DND-41 (cell line): ENCODE results near the gene UBE2J1.
A peak's percentile ranks its signal among the peaks of the same experiment; 100 is the strongest.

Source experiments
- ATAC-seq: fragments of 200-7000 bp; cut with Tn5 transposase; 3 replicates; pipeline ENCODE4 v1.9.1; 2021; ENCODE audit warnings: low read depth; ENCODE audit not compliant: insufficient read depth
- DNase-seq: peaks from one replicate; pipeline ENCODE4 v3.0.0-alpha.2; 2020
- H2AFZ ChIP-seq: 2 replicates; pipeline ENCODE4 v1.6.0; 2012; ENCODE audit warnings: low read depth, low read length
- H3K27ac ChIP-seq: 2 replicates; pipeline ENCODE4 v1.5.1; 2012; ENCODE audit warnings: low read length, inconsistent platforms
- H3K27me3 ChIP-seq: fragments of 200-600 bp; sonication (generic); 2 replicates; pipeline ENCODE4 v1.6.0; 2012; ENCODE audit warnings: low read length, mild to moderate bottlenecking, inconsistent platforms; ENCODE audit not compliant: insufficient read depth, poor library complexity
- H3K36me3 ChIP-seq: 2 replicates; pipeline ENCODE4 v1.5.1; 2012; ENCODE audit warnings: low read length, inconsistent platforms; ENCODE audit not compliant: insufficient read depth
- H3K4me1 ChIP-seq: 2 replicates; pipeline ENCODE4 v1.5.1; 2012; ENCODE audit warnings: mild to moderate bottlenecking, low read length; ENCODE audit not compliant: insufficient read depth
- H3K4me2 ChIP-seq: 2 replicates; pipeline ENCODE4 v1.6.0; 2012; ENCODE audit warnings: mild to moderate bottlenecking, moderate library complexity, low read length, inconsistent platforms; ENCODE audit not compliant: insufficient read depth
- H3K4me3 ChIP-seq, 2 experiments: fragments of 200-600 bp in 1 of 2; shearing (Covaris generic) in 1 of 2; 2 replicates each; pipeline ENCODE4 v1.5.1; 2012 to 2016; ENCODE audit warnings: inconsistent platforms in 2 of 2, low read length in 2 of 2, mild to moderate bottlenecking in 2 of 2, low read depth in 1 of 2, moderate library complexity in 1 of 2
- H3K79me2 ChIP-seq: 2 replicates; pipeline ENCODE4 v1.6.0; 2012; ENCODE audit warnings: low read length, inconsistent platforms; ENCODE audit not compliant: insufficient read depth
- H3K9ac ChIP-seq: 2 replicates; pipeline ENCODE4 v1.6.0; 2012; ENCODE audit warnings: low read depth, mild to moderate bottlenecking, inconsistent platforms, low read length, moderate library complexity
- H3K9me3 ChIP-seq: 2 replicates; pipeline ENCODE4 v1.5.1; 2012; ENCODE audit warnings: low read length, moderate library complexity, mild to moderate bottlenecking, inconsistent platforms; ENCODE audit not compliant: insufficient read depth, severe bottlenecking
- H4K20me1 ChIP-seq: 2 replicates; pipeline ENCODE4 v1.6.0; 2012; ENCODE audit warnings: low read length; ENCODE audit not compliant: insufficient read depth
- EZH2 ChIP-seq: IDR thresholded peaks from 3 replicates; pipeline ENCODE4 v1.6.1; 2012; ENCODE audit warnings: borderline replicate concordance, low read depth, mild to moderate bottlenecking, moderate library complexity, low read length, inconsistent platforms; ENCODE audit not compliant: severe bottlenecking
- TF ChIP-seq, protein P1 (sequence below): IDR thresholded peaks from 2 replicates; pipeline ENCODE4 v1.5.1; 2012; ENCODE audit warnings: borderline replicate concordance, low read length, moderate library complexity, mild to moderate bottlenecking; ENCODE audit not compliant: poor library complexity, severe bottlenecking; ENCODE audit errors: extremely low read depth

Gene UBE2J1

DNA sequence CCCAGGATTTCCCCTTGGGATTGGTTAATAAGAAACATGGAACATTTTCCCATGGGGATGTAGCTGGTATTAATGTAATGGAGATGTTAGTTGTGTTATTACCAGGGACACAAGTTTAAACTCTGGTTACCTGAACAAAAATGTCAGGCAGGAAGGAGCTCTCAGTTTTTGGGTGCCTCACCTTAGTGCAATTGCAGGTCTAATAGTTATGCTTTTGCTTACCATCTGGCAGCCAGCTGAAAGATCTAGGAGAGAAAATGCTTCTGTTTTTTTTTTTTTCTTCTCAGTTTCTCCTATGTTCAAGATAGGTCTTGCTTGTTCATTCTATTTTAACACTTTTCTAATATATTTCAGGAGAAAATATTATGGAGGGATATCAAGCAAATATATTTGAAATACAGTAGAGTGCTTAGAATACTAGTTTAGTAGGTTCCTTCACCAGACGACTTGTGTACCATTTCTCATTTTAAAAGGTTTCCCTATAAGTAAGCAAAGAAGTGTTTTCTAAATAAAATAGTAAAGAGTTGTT is 4.2 kb upstream of the UBE2J1 start:
- Histone ChIP-seq H3K9ac (peak overlapping the region; percentile 59), H3K79me2 (peaks cover 26% of the 10 kb centered on the region), H3K9me3 (no peaks in the 10 kb centered on the region), H3K27me3 (no peaks in the 10 kb centered on the region), H3K4me1 (peaks cover 84% of the 10 kb centered on the region), H3K4me2 (peak overlapping the region; percentile 60), H4K20me1 (no peaks in the 10 kb centered on the region), H3K27ac (peak overlapping the region; percentile 86), H3K4me3 (peak overlapping the region in 1 of 2 experiments; percentile 48; a peak in 1 of 4 replicates), H3K36me3 (no peaks in the 10 kb centered on the region; the same call in 1 of the 2 replicates), H2AFZ (peak overlapping the region; percentile 27; the same call in 1 of the 2 replicates)
- DNase-seq (no peak), ATAC-seq (no peak)
- no peak for TF ChIP-seq EZH2
- TF ChIP-seq, protein P1, sequence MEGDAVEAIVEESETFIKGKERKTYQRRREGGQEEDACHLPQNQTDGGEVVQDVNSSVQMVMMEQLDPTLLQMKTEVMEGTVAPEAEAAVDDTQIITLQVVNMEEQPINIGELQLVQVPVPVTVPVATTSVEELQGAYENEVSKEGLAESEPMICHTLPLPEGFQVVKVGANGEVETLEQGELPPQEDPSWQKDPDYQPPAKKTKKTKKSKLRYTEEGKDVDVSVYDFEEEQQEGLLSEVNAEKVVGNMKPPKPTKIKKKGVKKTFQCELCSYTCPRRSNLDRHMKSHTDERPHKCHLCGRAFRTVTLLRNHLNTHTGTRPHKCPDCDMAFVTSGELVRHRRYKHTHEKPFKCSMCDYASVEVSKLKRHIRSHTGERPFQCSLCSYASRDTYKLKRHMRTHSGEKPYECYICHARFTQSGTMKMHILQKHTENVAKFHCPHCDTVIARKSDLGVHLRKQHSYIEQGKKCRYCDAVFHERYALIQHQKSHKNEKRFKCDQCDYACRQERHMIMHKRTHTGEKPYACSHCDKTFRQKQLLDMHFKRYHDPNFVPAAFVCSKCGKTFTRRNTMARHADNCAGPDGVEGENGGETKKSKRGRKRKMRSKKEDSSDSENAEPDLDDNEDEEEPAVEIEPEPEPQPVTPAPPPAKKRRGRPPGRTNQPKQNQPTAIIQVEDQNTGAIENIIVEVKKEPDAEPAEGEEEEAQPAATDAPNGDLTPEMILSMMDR = no peak

DNA sequence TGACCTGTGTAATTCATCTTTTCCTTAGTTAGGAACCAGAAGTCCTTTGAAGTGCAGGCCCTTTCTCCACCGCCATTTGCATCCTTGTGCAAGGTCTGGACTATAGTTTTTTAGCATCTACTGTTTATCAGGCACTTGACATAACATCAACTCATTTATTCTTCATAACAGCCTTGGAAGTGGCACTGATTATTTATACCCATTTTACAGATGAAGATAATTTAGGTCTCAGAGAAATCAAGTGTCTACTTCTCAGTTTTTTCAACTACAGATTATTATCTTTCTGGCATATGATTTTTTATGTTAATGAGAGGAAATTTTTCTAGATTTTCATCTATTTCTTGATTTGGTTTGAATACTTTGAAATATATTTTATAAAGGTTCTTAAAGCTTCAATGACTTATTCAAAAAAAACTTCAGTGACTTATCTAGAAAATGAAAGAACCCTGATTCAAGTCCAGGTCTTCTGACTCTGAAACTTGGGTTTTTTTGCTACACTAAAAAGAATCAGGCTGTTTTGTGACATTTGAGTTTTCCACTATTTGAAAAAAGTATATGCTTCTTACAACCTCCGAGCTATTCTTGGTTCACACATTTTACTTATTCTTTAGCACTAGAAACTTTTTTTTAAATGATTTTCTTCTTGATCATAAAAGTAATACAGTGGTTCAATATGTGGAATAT is 3.1 kb upstream of the UBE2J1 start:
- peak overlapping the region; percentile 60; the same call in 1 of the 2 replicates for H3K4me2 ChIP-seq
- peaks cover 84% of the 10 kb centered on the region for H3K4me1 ChIP-seq
- 0 out of 2 replicates have a peak, but pooled peaks cover under 1% of the 10 kb centered on the region for H4K20me1 ChIP-seq
- H3K9ac ChIP-seq = peak overlapping the region; percentile 59; the same call in 1 of the 2 replicates
- H2AFZ ChIP-seq = no peak overlapping the region
- no peak for TF ChIP-seq EZH2
- TF ChIP-seq, protein P1 = no peak
- H3K27me3 ChIP-seq = no peaks in the 10 kb centered on the region
- DNase-seq = no peak
- no peaks in the 10 kb centered on the region for H3K9me3 ChIP-seq
- ATAC-seq = no peak
- H3K4me3 ChIP-seq = no peak overlapping the region
- no peaks in the 10 kb centered on the region; the same call in 1 of the 2 replicates for H3K36me3 ChIP-seq
- peak overlapping the region; percentile 86 for H3K27ac ChIP-seq
- H3K79me2 ChIP-seq = peaks cover 36% of the 10 kb centered on the region

DNA sequence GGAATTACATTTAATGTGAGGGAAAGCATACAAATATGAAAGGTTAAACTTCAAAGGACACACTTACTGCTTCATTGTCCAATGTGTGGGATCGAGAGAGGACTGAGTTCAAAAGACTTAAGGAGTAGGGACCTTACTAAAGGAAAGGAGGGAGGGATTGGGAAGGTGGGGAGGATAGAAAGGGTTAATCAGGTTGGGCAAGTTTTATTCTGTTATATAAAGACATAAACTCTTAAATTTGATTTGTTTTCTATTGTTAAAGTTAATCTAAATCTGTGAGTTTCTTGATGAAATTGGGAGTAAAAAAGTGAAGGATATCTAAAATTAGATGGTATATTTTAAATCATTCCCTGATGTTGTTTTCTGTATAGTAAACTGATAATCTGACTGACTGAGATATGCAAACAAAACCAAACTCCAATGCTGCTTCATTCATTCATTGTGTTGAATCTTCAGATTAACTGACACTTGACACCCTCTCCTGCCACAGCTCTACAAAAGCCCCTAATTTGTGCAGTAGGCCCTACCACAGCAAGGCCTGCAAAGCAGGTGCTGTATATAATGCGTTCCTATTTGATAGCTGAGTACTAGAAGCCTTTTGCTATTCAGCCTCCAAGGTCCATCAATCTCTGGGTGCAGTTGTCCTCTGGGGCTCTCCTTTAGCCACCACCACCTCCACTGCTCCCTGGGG is 1.3 kb upstream of the UBE2J1 start:
- Histone ChIP-seq H3K4me3 (peak overlapping the region; percentile 33 to 72; a peak in 3 of 4 replicates), H3K9ac (peak overlapping the region; percentile 99), H3K27ac (peak overlapping the region; percentile 96)

More for the DNA sequence above, 1.3 kb upstream of the UBE2J1 start:
- no peaks in the 10 kb centered on the region; the same call in 1 of the 2 replicates for H3K36me3 ChIP-seq
- peaks cover 84% of the 10 kb centered on the region for H3K4me1 ChIP-seq
- peaks cover 55% of the 10 kb centered on the region for H3K79me2 ChIP-seq
- DNase-seq (no peak), ATAC-seq (no peak)
- H3K9me3 ChIP-seq = no peaks in the 10 kb centered on the region
- H4K20me1 ChIP-seq = peaks cover 15% of the 10 kb centered on the region
- H3K27me3 ChIP-seq = no peaks in the 10 kb centered on the region
- H2AFZ ChIP-seq = no peak overlapping the region; the same call in 1 of the 2 replicates
- peak overlapping the region; percentile 58 for H3K4me2 ChIP-seq
- no peak for TF ChIP-seq EZH2
- TF ChIP-seq, protein P1 = no peak
